ENCODE measurements around the gene RNF151.

GRCh38 chr16:1919327-1919998 is 47.2 kb upstream of the RNF151 start:
- no peak for TF ChIP-seq POLR2A (IDR thresholded peaks at IDR 0.05)
- TF ChIP-seq, protein P1, sequence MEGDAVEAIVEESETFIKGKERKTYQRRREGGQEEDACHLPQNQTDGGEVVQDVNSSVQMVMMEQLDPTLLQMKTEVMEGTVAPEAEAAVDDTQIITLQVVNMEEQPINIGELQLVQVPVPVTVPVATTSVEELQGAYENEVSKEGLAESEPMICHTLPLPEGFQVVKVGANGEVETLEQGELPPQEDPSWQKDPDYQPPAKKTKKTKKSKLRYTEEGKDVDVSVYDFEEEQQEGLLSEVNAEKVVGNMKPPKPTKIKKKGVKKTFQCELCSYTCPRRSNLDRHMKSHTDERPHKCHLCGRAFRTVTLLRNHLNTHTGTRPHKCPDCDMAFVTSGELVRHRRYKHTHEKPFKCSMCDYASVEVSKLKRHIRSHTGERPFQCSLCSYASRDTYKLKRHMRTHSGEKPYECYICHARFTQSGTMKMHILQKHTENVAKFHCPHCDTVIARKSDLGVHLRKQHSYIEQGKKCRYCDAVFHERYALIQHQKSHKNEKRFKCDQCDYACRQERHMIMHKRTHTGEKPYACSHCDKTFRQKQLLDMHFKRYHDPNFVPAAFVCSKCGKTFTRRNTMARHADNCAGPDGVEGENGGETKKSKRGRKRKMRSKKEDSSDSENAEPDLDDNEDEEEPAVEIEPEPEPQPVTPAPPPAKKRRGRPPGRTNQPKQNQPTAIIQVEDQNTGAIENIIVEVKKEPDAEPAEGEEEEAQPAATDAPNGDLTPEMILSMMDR (IDR thresholded peaks at IDR 0.05): no peak
